Measurements from ENCODE around the gene RASA3. TPM values are rescaled to one million over a fixed set of nuclear protein-coding genes. Genes with fewer than 3 reads are reported as not detected.

Gene RASA3
- total and polyA plus RNA-seq, 9 of the 15 experiments (the other 6 are each of a cell fraction or from before 2014, with no cell fraction given), result 0.72 to 25.3 (median 14.4) TPM

DNA sequence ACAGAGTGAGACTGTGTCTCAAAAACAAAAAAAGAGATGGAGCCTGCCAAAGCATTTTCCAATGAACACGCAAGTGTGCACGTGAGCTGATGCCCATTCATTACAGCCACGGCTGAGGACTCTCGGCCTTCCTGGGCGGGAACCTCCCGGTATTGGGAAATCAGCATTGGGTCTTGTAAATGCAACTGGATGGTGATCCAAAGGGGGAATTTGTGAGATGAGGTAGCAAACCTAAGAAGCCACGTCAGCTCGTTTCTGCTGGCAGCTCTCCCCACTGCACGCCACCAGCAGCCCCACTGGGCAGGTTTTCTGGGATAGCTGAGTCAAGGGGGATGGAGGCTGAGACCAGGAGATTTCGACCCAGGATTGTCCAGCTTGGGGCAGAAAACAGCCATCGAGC is 170.0 kb downstream of the RASA3 start:
- WGBS (ENCODE audit: insufficient coverage, low coverage, missing lambda C conversion rate), result 11% methylated on average over 11 of the region's 11 CpGs
- no TSS peak for BruUV-seq (replicated peaks)

More for the DNA sequence above, 170.0 kb downstream of the RASA3 start:
- ChIA-PET CTCF (ENCODE audit: low intra/inter-chr PET ratio) (no interaction called here), POLR2A (interaction anchor here (0.6 kb wide), 1 partner anchor 223 kb away, joined by 3 read pairs; no protein-coding TSS in a partner anchor)
- Histone ChIP-seq H3K36me3 (ENCODE audit: control insufficient read depth, insufficient read depth, low read length) (no peaks in the 10 kb centered on the region), H3K9ac (ENCODE audit: insufficient read depth in 1 of 2, low read depth in 2 of 2, low read length in 2 of 2) (no peak overlapping the region), H3K79me2 (ENCODE audit: control insufficient read depth, insufficient read depth, low read length) (no peaks in the 10 kb centered on the region), H3K27me3 (ENCODE audit: control insufficient read depth in 2 of 2, insufficient read depth in 2 of 2, low read length in 2 of 2) (peaks cover 2 to 16% of the 10 kb centered on the region in 2 experiments; a peak in 4 of 5 replicates), H4K20me1 (replicated peaks; ENCODE audit: control insufficient read depth, insufficient read depth, low read length) (no peaks in the 10 kb centered on the region), H3K4me3 (no peak overlapping the region), H3K9me1 (ENCODE audit: control insufficient read depth, insufficient read depth, low read length) (no peaks in the 10 kb centered on the region), H3K27ac (ENCODE audit: extremely low read depth, low read depth, low read length) (no peak overlapping the region), H2AFZ (ENCODE audit: low read depth, low read length) (no peak overlapping the region), H3K9me3 (replicated peaks; ENCODE audit: control insufficient read depth, insufficient read depth, low read depth, low read length) (no peaks in the 10 kb centered on the region), H3K4me1 (replicated peaks in 1 of 2; ENCODE audit: control insufficient read depth in 2 of 2, insufficient read depth in 2 of 2, low read length in 2 of 2) (peaks cover 4 to 13% of the 10 kb centered on the region in 2 experiments; a peak in 4 of 5 replicates), H3K4me2 (ENCODE audit: insufficient read depth, low read length) (no peak overlapping the region)
- TF ChIP-seq CAMTA2 (CRISPR knock-in tag; conservative IDR thresholded peaks at IDR 0.05) (no peak), ZNF239 (CRISPR knock-in tag; IDR thresholded peaks at IDR 0.05) (no peak), SETDB1 (IDR thresholded peaks at IDR 0.05; ENCODE audit: low read length) (no peak), POLR3A (IDR thresholded peaks at IDR 0.05; ENCODE audit: borderline replicate concordance, extremely low read depth, insufficient read depth, insufficient read length) (no peak), ZNF174 (CRISPR knock-in tag; IDR thresholded peaks at IDR 0.05) (no peak), SIN3A (IDR thresholded peaks at IDR 0.05; ENCODE audit: borderline replicate concordance in 2 of 2, control insufficient read depth in 1 of 2, low read depth in 2 of 2, low read length in 2 of 2) (no peak), ZFP36 (IDR thresholded peaks at IDR 0.05; ENCODE audit: low read depth, low read length, partially characterized antibody) (no peak), CTBP1 (IDR thresholded peaks at IDR 0.05; ENCODE audit: borderline replicate concordance) (no peak), AFF1 (IDR thresholded peaks at IDR 0.05; ENCODE audit: low read depth in 1 of 2, partially characterized antibody in 2 of 2) (no peak), ZNF695 (CRISPR knock-in tag; IDR thresholded peaks at IDR 0.05) (no peak), DNMT1 (IDR thresholded peaks at IDR 0.05) (no peak), FOXJ3 (CRISPR knock-in tag; IDR thresholded peaks at IDR 0.05) (no peak), GATAD2B (IDR thresholded peaks at IDR 0.05; ENCODE audit: borderline replicate concordance) (no peak)
- TF ChIP-seq, protein P1, sequence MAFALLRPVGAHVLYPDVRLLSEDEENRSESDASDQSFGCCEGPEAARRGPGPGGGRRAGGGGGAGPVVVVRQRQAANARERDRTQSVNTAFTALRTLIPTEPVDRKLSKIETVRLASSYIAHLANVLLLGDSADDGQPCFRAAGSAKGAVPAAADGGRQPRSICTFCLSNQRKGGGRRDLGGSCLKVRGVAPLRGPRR (CRISPR knock-in tag; IDR thresholded peaks at IDR 0.05), result no peak
- intact Hi-C loops (cut with micrococcal nuclease), result no loop called here
- FAIRE-seq (no peak), DNase-seq (ENCODE audit: extremely low read depth in 1 of 4, low spot score in 3 of 4) (no peak), ATAC-seq (no peak)
- in situ Hi-C loops (cut with MboI), result no loop called here

Data from K562 (cell line).